Measurements from ENCODE around the gene MTHFD2.
"Not testable (repeated sequence)": the region's sequence is repeated elsewhere in the genome, so short reads cannot be mapped to it uniquely, and the experiment has no call there.

The MTHFD2 gene

GRCh38 chr2:74181739-74182138 lies 16.7 kb upstream of the MTHFD2 start:
- no peak for TF ChIP-seq CTCF (IDR thresholded peaks at IDR 0.05; ENCODE audit: insufficient read depth, low read depth, low read length, missing control alignments)
- H3K4me3 ChIP-seq (ENCODE audit: low read depth, low read length): peak overlapping the region; percentile 38
- DNase-seq (ENCODE audit: low read depth): peak; percentile 94

- H3K4me3 ChIP-seq (ENCODE audit: low read depth, low read length): no peak overlapping the region
- no peak for TF ChIP-seq CTCF (IDR thresholded peaks at IDR 0.05; ENCODE audit: insufficient read depth, low read depth, low read length, missing control alignments)
- DNase-seq (ENCODE audit: low read depth): peak; percentile 52
Observed at GRCh38 chr2:74183878-74184277, 14.5 kb upstream of the MTHFD2 start.

GRCh38 chr2:74186038-74186437 lies 12.4 kb upstream of the MTHFD2 start:
- TF ChIP-seq CTCF (IDR thresholded peaks at IDR 0.05; ENCODE audit: insufficient read depth, low read depth, low read length, missing control alignments): no peak
- peak overlapping the region; percentile 60 for H3K4me3 ChIP-seq (ENCODE audit: low read depth, low read length)
- peak; percentile 93 for DNase-seq (ENCODE audit: low read depth)

GRCh38 chr2:74186706-74187105 lies 11.7 kb upstream of the MTHFD2 start:
- not testable (repeated sequence) for DNase-seq (ENCODE audit: low read depth); H3K4me3 ChIP-seq (ENCODE audit: low read depth, low read length)

- TF ChIP-seq CTCF (IDR thresholded peaks at IDR 0.05; ENCODE audit: insufficient read depth, low read depth, low read length, missing control alignments): no peak
- H3K4me3 ChIP-seq (ENCODE audit: low read depth, low read length): no peak overlapping the region
- no peak for DNase-seq (ENCODE audit: low read depth)
Observed at GRCh38 chr2:74188018-74188601, 10.3 kb upstream of the MTHFD2 start.

GRCh38 chr2:74188696-74189095 lies 9.7 kb upstream of the MTHFD2 start:
- no peak for TF ChIP-seq CTCF (IDR thresholded peaks at IDR 0.05; ENCODE audit: insufficient read depth, low read depth, low read length, missing control alignments)
- no peak for DNase-seq (ENCODE audit: low read depth)
- no peak overlapping the region for H3K4me3 ChIP-seq (ENCODE audit: low read depth, low read length)

GRCh38 chr2:74191596-74192380 lies 6.6 kb upstream of the MTHFD2 start:
- DNase-seq (ENCODE audit: low read depth): no peak
- no peak for TF ChIP-seq CTCF (IDR thresholded peaks at IDR 0.05; ENCODE audit: insufficient read depth, low read depth, low read length, missing control alignments)
- no peak overlapping the region for H3K4me3 ChIP-seq (ENCODE audit: low read depth, low read length)

Data from GM12865 (cell line).